ENCODE measurements around the gene OVCH2.
"Not testable (repeated sequence)": the region's sequence is repeated elsewhere in the genome, so short reads cannot be mapped to it uniquely, and the experiment has no call there.

The OVCH2 gene, protein sequence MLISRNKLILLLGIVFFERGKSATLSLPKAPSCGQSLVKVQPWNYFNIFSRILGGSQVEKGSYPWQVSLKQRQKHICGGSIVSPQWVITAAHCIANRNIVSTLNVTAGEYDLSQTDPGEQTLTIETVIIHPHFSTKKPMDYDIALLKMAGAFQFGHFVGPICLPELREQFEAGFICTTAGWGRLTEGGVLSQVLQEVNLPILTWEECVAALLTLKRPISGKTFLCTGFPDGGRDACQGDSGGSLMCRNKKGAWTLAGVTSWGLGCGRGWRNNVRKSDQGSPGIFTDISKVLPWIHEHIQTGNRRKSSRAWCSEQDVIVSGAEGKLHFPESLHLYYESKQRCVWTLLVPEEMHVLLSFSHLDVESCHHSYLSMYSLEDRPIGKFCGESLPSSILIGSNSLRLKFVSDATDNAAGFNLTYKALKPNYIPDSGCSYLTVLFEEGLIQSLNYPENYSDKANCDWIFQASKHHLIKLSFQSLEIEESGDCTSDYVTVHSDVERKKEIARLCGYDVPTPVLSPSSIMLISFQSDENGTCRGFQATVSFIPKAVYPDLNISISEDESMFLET

DNA sequence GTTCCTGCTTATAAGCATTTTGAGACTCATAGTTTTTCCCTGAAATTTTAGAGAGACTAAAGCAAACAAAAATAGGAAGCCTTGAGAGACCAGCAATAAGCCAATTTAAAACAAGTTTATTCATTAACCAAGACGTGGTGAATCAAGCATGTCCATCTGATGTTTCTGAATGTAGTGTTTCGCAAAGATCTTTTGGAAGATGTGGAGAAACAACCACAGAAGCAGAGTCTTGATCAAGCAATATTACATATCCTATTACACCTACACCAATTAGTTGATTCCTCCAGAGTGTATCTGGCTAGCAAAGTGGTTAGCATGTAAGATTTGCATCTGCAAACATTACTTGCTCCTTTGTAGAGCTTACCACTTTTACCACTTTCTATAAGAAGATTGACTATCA, at the start of gene OVCH2:
Gene OVCH2 (minus strand): TSS at position 101 of the 400 bp plus-strand sequence. CDS start 83 bp downstream, at position 18.
- no peak for DNase-seq (ENCODE audit: low read depth in 1 of 2, low spot score in 1 of 2)

DNA sequence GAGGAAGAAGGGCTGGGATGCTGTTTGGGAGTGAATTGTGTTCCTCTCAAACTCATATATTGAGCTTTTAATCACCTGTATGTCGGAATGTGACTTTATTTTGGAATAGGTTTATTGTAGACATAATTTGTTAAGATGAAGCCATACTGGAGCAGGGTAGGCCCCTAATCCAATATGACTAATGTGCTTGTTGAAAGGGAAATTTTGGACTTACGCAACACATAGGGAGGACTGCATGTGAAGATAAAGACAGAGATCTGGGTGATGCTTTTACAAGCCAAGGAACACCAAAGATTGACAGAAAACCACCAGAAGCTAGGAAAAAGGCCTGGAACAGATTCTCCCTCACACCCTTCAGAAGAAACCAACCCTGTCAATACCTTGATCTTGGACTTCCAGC, 43.2 kb upstream of the OVCH2 start:
- DNase-seq (ENCODE audit: low read depth in 1 of 2, low spot score in 1 of 2) = no peak

DNA sequence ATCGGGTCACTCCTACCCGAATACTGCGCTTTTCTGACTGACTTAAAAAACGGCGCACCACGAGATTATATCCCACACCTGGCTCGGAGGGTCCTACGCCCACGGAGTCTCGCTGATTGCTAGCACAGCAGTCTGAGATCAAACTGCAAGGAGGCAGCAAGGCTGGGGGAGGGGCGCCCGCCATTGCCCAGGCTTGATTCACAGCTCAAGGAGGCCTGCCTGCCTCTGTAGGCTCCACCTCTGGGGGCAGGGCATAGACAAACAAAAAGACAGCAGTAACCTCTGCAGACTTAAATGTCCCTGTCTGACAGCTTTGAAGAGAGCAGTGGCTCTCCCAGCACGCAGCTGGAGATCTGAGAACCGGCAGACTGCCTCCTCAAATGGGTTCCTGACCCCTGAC, 28.5 kb upstream of the OVCH2 start:
- DNase-seq (ENCODE audit: low read depth in 1 of 2, low spot score in 1 of 2) = not testable (repeated sequence)

DNA sequence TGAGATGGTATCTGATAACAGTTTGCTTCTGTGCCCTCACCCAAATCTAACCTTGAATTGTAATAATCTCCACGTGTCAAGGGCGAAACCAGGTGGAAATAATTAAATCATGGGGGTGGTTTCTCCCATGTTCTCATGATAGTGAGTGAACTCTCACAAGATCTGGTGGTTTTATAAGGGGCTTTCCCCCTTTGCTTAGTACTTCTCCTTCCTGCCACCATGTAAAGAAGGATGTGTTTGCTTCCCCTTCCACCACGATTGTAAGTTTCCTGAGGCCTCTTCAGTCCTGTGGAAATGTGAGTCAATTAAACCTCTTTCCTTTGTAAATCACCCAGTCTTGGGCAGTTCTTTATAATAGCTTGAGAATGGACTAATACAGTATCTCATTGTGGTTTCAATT, 8.5 kb upstream of the OVCH2 start:
- no peak for DNase-seq (ENCODE audit: low read depth in 1 of 2, low spot score in 1 of 2)

DNA sequence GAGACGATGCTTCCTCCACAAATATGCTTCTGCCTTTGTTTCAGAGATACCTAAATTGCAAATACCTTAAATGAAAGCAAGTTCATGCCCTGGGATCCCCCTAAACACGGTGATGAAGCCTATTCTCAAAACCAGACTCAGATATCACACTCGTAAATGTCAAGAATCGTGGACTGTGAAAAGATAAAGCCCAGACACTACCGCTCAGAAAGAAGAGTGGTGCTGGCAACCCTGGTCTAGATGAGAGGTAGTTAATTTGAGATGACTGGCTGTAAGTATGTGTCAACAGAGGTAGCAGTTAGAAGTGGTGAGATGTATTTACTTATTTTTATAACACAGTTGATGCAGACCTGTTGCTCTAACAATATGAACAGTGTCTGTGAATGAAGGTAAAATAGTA, 2.5 kb downstream of the OVCH2 start:
- DNase-seq (ENCODE audit: low read depth in 1 of 2, low spot score in 1 of 2) = no peak

DNA sequence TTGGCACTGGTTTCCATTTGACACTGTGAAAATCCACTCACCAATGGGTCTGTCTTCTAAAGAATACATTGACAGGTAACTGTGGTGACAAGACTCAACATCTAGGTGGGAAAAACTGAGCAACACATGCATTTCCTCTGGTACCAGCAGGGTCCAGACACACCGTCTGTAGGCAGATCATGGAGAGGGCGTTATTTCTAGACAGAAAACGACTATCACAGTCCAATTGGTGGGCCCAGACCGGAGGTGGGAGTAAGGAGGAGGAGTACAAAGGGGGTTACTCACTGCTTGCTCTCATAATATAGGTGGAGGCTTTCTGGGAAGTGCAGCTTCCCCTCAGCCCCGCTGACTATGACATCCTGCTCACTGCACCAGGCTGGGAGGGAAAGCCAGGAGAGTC, 9.9 kb downstream of the OVCH2 start:
- no peak for DNase-seq (ENCODE audit: low read depth in 1 of 2, low spot score in 1 of 2)

DNA sequence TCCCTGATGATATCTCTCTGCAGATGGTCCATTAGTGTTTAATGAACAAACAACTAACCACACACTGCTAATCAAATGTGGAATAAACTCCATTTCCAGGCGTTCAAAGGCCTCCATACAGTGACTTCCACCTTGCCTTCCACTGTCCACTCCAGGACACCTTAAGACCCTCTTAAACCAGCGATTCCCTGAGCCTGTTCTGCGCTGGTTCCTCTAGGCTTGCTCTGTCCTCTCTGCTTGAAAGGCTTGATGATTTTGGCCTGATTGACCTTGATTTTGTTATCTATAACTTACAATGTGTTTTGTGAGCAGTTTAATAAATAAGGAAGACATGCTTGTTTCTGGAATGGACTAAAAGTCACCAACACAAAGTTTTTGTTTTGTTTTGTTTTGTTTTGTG, 12.0 kb downstream of the OVCH2 start:
- DNase-seq (ENCODE audit: low read depth in 1 of 2, low spot score in 1 of 2) = no peak

DNA sequence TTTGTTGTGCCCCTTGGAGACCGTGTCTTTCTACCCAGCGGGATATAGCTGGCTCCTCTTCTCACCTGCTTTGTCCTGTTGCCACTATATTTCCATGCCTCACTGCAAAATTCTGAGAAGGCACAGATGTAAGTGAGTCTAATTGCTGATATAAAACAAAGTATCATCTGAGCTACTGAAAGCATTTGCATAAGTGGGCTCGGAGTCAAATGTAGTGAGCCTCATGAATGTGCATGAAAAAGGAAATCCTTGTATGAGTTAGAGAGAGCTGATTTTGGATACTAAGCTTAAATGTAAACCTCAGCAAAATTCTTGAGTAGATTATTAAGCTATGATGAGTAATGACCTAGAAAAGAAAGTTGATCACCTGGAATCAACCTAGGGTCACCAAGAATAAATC, 13.9 kb downstream of the OVCH2 start:
- DNase-seq (ENCODE audit: low read depth in 1 of 2, low spot score in 1 of 2) = no peak

DNA sequence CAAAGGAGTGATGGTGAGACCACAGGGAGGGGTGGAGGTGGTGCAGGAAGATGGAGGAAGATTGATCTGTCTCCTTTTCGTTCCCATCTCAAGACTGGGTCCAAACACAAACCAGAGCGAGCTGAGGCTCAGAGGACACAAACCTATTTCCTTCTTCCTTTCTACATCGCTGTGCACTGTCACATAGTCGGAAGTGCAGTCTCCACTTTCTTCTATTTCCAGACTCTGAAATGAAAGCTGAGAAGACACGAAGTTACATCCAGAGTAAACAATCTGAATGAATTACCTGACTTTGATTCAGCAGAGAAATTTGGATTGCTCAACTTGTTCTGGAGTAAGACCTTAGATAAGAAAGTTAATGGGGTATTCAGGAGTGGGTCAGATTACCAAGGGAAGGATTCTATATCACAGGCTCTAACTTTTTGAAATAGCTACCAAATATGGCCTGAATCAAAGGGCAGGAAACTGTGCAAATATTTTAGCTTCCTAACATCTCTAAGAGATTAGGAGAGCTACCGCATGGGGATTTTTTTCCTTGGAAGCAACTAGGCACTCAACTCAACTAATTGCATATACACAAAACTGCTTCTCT, 14.4 kb downstream of the OVCH2 start:
- DNase-seq (ENCODE audit: low read depth in 1 of 2, low spot score in 1 of 2) = no peak

DNA sequence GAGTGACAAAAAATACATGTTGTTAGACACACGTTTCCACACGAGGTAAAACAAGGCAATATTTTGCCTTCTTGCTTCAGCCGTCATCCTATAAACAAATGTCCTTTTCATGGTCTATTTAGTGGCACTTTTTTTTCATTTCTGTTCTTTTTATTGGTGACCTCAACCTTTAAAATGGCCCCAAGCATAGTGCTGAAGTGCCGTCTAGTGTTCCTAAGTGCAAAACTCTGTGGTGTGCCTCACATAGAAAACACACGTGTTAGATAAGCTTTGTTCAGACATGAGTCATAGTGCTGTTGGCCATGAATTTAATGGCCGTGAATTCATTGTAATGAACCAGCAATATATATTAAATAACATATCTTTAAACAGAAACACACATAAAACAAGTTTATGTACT, 15.6 kb downstream of the OVCH2 start:
- no peak for DNase-seq (ENCODE audit: low read depth in 1 of 2, low spot score in 1 of 2)

DNA sequence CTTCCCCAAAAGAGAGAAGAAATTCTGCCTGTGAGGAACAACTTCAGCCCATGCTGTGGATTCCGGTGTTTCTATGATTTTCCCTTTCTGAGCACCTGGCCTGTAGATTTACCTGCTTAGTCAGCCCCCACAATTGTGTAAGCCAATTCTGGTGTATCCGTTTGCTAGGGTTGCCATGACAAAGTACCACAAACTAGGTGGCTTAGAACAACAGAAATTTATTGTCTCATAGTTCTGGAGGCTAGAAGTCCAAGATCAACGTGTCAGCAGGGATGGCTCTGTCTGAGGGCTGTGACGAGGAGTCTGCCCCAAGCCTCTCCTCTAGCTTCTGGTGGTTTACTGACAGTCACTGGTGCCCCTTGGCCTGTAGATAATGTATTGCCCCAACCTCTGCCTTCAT, 17.0 kb downstream of the OVCH2 start:
- DNase-seq (ENCODE audit: low read depth in 1 of 2, low spot score in 1 of 2) = no peak

DNA sequence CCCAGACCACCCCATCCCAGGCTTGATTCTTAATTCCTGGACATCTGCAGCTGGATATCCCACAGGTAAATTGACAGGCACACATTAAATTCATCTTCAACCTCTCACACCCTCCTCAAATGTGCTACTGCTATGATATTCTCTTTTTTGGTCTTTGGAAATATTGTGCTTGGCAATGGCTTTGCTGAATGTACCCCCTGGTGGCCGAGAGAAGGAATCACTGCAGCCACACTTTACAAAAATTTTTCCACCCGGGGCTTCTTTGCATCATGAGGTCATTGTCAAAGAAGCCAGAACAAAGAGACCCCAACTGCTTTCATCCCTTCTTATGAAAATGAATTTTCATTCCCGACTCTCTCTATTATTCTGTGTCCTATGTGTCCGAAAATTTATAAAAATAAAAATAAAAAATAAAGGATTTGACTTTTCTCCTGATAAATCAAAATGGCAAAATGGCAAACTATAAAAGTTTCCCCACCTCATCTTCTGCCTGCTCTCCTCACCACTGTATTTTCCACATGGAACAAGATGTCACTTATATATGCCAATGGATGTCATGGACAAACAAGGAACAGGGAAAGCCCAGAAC, 17.9 kb downstream of the OVCH2 start:
- no peak for DNase-seq (ENCODE audit: low read depth in 1 of 2, low spot score in 1 of 2)

DNA sequence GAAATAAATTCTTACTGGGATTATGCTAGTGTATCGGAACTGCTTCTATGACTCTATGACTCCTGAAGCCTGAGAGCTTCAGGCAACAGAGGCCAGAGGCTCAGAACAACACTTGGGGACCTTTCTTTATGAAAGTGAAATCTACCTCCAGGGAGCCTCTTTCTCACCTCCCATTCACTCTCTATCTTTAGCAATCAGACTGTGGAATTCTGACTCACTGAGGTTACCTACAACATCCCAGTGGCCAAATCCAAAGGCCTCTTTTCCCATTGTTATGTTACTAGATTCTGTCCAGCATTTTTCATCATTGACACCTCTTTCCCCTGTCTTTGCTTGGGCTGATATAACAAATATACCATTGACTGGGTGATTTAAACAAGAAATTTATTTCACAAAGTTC, 18.9 kb downstream of the OVCH2 start:
- DNase-seq (ENCODE audit: low read depth in 1 of 2, low spot score in 1 of 2) = no peak

DNA sequence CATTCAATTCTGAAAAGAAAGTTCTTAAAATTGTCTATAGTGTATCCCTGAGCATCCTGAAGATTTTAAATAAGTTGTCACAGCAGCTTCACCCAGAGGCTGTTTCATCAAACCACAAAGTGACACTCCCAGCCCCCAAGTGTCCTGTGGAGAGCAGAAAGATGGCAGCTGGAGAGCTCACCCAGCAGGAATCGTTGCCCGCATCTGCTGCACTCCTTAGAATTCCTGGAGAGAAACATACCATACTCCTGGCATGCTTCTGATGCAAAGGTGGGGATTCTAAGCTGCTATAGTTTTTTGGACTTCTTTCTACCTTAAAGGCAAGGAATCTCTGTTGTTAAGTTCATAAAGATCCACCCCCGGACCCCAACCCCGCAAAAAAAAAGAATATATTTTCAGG, 19.5 kb downstream of the OVCH2 start:
- DNase-seq (ENCODE audit: low read depth in 1 of 2, low spot score in 1 of 2) = no peak

DNA sequence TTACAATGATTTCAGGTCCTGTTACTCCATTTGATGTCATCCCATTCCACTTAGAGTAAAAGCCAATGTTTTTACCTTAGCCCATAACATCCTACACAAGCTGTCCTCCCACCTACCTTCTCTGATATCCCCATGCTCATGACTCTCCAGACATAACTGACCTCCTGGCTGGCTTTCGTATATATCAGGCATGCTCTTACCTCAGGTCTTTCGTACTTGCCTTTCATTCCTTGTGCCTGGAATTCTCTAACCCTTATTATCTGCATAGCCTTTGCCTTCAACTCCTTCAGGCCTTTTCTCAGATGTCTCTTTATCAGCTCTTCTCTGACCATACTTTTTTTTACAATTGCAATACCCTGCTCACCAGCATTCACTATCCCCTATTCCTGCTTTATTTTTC, 22.7 kb downstream of the OVCH2 start:
- DNase-seq (ENCODE audit: low read depth in 1 of 2, low spot score in 1 of 2) = no peak

DNA sequence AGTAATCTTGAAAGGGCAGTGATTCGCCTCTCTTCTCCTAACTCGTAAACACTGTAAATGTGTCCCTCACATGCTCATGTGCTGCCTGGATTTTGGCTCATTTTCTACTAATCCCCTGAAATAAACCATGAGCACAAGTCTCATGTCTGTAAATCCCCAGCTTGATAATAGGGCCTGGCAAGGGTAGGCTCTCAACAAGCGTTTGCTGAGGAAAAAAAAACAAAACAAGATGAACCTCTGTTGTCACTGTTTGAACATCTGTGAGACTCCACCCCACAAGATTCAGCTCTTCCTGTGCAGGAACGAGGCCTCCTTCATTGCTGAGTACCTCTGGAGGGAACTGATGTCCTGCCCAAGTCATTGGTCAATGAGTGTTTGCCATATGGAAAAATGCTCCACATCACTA, 28.5 kb downstream of the OVCH2 start:
- DNase-seq (ENCODE audit: low read depth in 1 of 2, low spot score in 1 of 2) = no peak

DNA sequence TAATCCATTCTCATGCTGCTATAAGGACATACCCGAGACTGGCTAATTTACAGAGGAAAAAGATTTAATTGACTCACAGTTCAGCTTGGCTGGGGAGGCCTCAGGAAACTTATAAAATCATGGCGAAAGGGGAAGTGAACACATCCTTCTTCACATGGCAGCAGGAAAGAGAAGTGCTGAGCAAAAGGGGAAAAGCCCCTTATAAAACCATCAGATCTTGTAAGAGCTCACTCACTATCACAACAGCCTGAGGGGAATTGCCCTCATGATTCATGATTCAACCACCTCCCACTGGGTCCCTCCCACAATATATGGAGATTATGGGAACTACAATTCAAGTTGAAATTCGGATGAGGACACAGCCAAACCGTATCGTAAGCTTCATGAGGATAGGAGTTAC, 29.2 kb downstream of the OVCH2 start:
- no peak for DNase-seq (ENCODE audit: low read depth in 1 of 2, low spot score in 1 of 2)

DNA sequence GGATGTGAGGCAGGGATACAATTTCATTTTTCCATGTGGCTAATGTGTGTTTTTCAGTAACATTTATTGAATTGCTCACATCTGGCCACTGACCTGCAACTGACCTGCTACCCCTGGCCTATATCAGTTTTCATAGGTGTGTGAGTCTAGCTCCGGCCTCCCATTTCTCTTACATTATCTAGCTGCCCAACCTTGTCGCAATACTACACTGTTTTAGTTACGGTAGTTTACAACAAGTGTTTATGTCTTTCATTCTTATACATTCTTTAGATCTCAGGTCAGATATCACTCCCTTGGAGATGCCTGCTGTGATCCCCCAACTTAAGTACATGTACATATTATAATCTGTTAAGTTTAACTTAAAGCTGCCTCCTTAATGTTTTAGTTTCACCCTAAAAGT, 30.6 kb downstream of the OVCH2 start:
- no peak for DNase-seq (ENCODE audit: low read depth in 1 of 2, low spot score in 1 of 2)

DNA sequence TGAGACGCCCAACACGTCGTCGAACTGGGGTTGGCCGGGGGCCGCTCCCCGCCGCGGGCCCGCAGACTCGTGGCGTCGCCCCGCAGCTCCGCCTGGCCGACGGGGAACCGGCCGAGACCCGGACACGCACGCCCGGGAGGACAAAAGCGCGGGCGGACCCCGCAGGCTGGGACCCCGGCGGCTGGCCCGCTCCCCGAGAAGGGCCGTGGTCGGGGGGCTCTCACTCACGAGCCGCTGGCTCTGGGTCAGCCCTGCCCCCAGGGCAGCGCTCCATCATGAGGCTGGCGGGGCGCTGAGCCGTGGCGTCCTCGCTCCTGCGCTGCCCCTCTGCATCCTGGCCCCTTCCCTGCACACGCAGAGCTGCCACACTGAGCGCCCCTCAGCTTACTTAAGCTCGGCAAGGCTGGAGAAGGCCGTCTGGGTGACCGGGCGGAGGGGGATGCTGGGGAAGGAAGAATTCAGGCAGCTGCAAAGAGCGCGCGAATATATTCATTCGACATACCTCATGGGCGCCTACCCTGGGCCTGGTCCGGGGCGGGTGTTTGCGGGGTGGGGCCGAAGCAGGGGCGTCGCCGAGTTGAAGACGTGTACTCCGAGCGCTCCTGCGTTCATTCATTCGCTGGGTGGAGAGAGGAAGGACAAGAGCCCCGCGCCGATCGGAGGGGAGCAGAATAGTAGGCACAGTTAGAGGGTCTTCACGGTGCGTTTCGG, 32.4 kb downstream of the OVCH2 start:
- no peak for DNase-seq (ENCODE audit: low read depth in 1 of 2, low spot score in 1 of 2)

DNA sequence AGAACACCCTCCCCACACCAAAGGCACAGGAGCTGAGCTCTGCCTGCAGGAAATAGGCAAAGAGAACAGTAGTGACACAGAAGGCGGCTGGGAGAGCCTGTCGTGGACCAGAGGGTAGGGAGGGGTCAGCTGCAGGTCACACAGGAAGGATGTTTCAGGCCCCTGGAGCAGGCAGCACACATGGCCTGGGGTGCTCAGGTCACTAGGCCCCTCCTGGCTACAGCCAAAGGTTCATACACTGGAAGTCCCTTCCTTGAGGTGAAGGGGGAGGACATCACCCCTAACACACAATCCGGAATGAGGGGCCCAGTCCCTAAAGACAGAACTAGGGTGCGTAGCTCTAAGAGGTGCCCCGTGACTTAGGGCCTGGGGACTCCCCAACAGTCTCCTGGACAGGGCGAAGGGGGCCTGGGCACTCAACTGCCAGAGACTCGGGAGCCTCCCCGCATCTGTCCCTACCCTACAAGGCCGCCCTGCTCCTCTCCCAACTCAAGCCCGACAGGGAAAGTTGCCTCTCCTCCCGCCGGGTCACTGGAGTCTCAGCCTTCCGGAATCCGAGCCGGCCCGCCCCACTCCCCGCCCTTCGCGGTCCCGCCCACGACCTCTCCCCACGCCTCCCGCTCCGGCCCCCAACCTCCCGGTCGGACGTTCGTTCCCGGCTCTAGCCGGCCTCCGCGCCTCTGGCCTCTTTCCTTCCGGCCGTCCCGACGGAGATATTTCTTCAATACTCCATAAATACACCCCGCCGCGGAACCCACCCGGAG, 33.1 kb downstream of the OVCH2 start, which contains the start of gene CYB5R2:
Gene CYB5R2 (minus strand): TSS at position 541 of the 764 bp plus-strand sequence. CDS start 675 bp downstream, outside the sequence.
- DNase-seq (ENCODE audit: low read depth in 1 of 2, low spot score in 1 of 2) = no peak
